ENCODE measurements around the gene MYRIP. TPM values are rescaled to one million over a fixed set of nuclear protein-coding genes. Genes with fewer than 3 reads are reported as not detected.
"Not testable (repeated sequence)": the region's sequence is repeated elsewhere in the genome, so short reads cannot be mapped to it uniquely, and the experiment has no call there.

MYRIP gene
- polyA plus RNA-seq, 1 of the 3 experiments (the other 2 are of a cell fraction): 1.2 TPM

GRCh38 chr3:40079847-40080240, 270.4 kb downstream of the MYRIP start:
- Histone ChIP-seq H3K9ac (no peak overlapping the region; the same call in 1 of the 2 replicates), H3K27me3 (ENCODE audit: insufficient read depth) (no peaks in the 10 kb centered on the region), H3K9me2 (no peaks in the 10 kb centered on the region), H3K36me3 (replicated peaks in 1 of 2; ENCODE audit: control insufficient read depth in 1 of 2, insufficient read depth in 2 of 2, low read length in 1 of 2) (no peaks in the 10 kb centered on the region), H3K27ac (ENCODE audit: low read depth in 2 of 2, low read length in 1 of 2) (peak overlapping the region; percentile 39 to 51; a peak in 3 of 4 replicates), H3K4me3 (ENCODE audit: low read depth in 2 of 2, low read length in 1 of 2) (no peak overlapping the region), H3K4me2 (no peak overlapping the region), H2AFZ (ENCODE audit: low read depth) (no peak overlapping the region), H3F3A (replicated peaks; ENCODE audit: insufficient read depth) (peaks cover 21% of the 10 kb centered on the region), H3K9me3 (no peaks in the 10 kb centered on the region), H3K79me2 (ENCODE audit: insufficient read depth) (no peaks in the 10 kb centered on the region), H4K20me1 (ENCODE audit: insufficient read depth) (no peaks in the 10 kb centered on the region), H3K4me1 (ENCODE audit: control insufficient read depth in 1 of 2, insufficient read depth in 2 of 2, low read depth in 1 of 2, low read length in 1 of 2) (no peaks in the 10 kb centered on the region)
- ChIA-PET POLR2A (no interaction called here), CTCF (interaction anchor here (1.0 to 1.4 kb wide), 2 partner anchors 268 to 373 kb away, joined by 3 read pairs; no protein-coding TSS in a partner anchor)
- DNase-seq: no peak
- TF ChIP-seq NRF1 (IDR thresholded peaks at IDR 0.05; ENCODE audit: low read depth, low read length) (no peak), TAF1 (IDR thresholded peaks at IDR 0.05; ENCODE audit: borderline replicate concordance, low read depth, low read length) (no peak), IRF3 (IDR thresholded peaks at IDR 0.05; ENCODE audit: low read depth, low read length) (no peak), PBX3 (IDR thresholded peaks at IDR 0.05) (no peak), FOSL2 (IDR thresholded peaks at IDR 0.05; ENCODE audit: borderline replicate concordance, low read depth) (0 out of 2 replicates have a peak, but pooled peaks have one; percentile 4), POLR2AphosphoS5 (IDR thresholded peaks at IDR 0.05; ENCODE audit: low read depth, low read length) (no peak)

DNA sequence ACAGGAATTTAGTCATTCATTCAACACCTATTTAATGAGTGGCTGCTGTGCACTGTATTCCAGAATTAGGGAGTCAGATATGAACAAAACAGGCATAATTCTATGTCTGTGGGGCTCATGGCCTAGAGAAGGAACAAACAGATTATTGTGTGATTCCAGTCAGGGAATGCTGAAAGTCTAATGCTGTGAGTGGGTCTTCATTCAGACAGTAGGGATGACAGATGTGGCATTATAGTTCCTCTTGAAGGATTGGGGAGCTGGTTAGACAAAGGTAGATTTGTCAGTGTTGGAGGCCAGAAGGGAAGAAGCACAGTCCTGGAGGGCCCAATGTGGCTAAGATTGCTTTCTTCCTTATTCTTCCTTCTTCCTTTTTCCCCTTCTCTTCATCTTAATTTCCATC, 273.7 kb downstream of the MYRIP start:
- no peaks in the 10 kb centered on the region for H3K27me3 ChIP-seq (ENCODE audit: insufficient read depth)
- no peak overlapping the region for H3K4me3 ChIP-seq (ENCODE audit: low read depth in 2 of 2, low read length in 1 of 2)
- peaks cover 21% of the 10 kb centered on the region for H3F3A ChIP-seq (replicated peaks; ENCODE audit: insufficient read depth)
- H3K4me1 ChIP-seq (ENCODE audit: control insufficient read depth in 1 of 2, insufficient read depth in 2 of 2, low read depth in 1 of 2, low read length in 1 of 2): no peaks in the 10 kb centered on the region
- no peak for DNase-seq
- no peak overlapping the region for H3K4me2 ChIP-seq
- no peak overlapping the region for H3K9ac ChIP-seq
- no peaks in the 10 kb centered on the region for H3K79me2 ChIP-seq (ENCODE audit: insufficient read depth)
- H3K27ac ChIP-seq (ENCODE audit: low read depth in 2 of 2, low read length in 1 of 2): no peak overlapping the region
- TF ChIP-seq MEF2A (IDR thresholded peaks at IDR 0.05; ENCODE audit: borderline replicate concordance, low read depth) (no peak), TAF1 (IDR thresholded peaks at IDR 0.05; ENCODE audit: borderline replicate concordance, low read depth, low read length) (no peak), PBX3 (IDR thresholded peaks at IDR 0.05) (no peak), REST (IDR thresholded peaks at IDR 0.05; ENCODE audit: low read depth, low read length) (no peak), GABPA (IDR thresholded peaks at IDR 0.05; ENCODE audit: low read depth) (no peak), FOSL2 (IDR thresholded peaks at IDR 0.05; ENCODE audit: borderline replicate concordance, low read depth) (no peak)
- TF ChIP-seq, protein P1, sequence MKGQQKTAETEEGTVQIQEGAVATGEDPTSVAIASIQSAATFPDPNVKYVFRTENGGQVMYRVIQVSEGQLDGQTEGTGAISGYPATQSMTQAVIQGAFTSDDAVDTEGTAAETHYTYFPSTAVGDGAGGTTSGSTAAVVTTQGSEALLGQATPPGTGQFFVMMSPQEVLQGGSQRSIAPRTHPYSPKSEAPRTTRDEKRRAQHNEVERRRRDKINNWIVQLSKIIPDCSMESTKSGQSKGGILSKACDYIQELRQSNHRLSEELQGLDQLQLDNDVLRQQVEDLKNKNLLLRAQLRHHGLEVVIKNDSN (IDR thresholded peaks at IDR 0.05; ENCODE audit: borderline replicate concordance, low read depth): no peak
- no peaks in the 10 kb centered on the region for H3K9me3 ChIP-seq
- H4K20me1 ChIP-seq (ENCODE audit: insufficient read depth): no peaks in the 10 kb centered on the region
- ChIA-PET POLR2A (no interaction called here), CTCF (no interaction called here)
- H3K36me3 ChIP-seq (replicated peaks in 1 of 2; ENCODE audit: control insufficient read depth in 1 of 2, insufficient read depth in 2 of 2, low read length in 1 of 2): no peaks in the 10 kb centered on the region
- no peak overlapping the region for H2AFZ ChIP-seq (ENCODE audit: low read depth)
- no peaks in the 10 kb centered on the region for H3K9me2 ChIP-seq

DNA sequence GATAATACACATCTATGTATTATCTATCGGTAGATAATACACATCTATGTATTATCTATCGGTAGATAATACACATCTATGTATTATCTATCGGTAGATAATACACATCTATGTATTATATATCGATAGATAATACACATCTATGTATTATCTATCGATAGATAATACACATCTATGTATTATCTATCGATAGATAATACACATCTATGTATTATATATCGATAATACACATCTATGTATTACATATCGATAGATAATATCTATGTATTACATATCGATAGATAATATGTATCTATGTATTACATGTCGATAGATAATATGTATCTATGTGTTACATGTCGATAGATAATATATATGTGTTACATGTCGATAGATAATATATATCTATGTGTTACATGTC, 275.0 kb downstream of the MYRIP start:
- CTCF ChIA-PET, POLR2A ChIA-PET: not testable (repeated sequence)

More for the DNA sequence above, 275.0 kb downstream of the MYRIP start:
- H3K4me2 ChIP-seq; H3K36me3 ChIP-seq (replicated peaks in 1 of 2; ENCODE audit: control insufficient read depth in 1 of 2, insufficient read depth in 2 of 2, low read length in 1 of 2); H3K27ac ChIP-seq (ENCODE audit: low read depth in 2 of 2, low read length in 1 of 2); H3K4me1 ChIP-seq (ENCODE audit: control insufficient read depth in 1 of 2, insufficient read depth in 2 of 2, low read depth in 1 of 2, low read length in 1 of 2); H4K20me1 ChIP-seq (ENCODE audit: insufficient read depth); H2AFZ ChIP-seq (ENCODE audit: low read depth); H3K9me3 ChIP-seq; H3K79me2 ChIP-seq (ENCODE audit: insufficient read depth); H3K4me3 ChIP-seq (ENCODE audit: low read depth in 2 of 2, low read length in 1 of 2); DNase-seq; H3K9me2 ChIP-seq; H3K9ac ChIP-seq; H3K27me3 ChIP-seq (ENCODE audit: insufficient read depth): not testable (repeated sequence)
- H3F3A ChIP-seq (replicated peaks; ENCODE audit: insufficient read depth): peaks cover 17% of the 10 kb centered on the region
- WGBS (ENCODE audit: low lambda C conversion rate): 86% methylated on average over 12 of the region's 12 CpGs

All from SK-N-SH (cell line).